Lung (tissue), 12 donors: Measurements from ENCODE around the gene FAM171A2. TPM values are rescaled to one million over a fixed set of nuclear protein-coding genes. Genes with fewer than 3 reads are reported as not detected.
"Not testable (repeated sequence)": the region's sequence is repeated elsewhere in the genome, so short reads cannot be mapped to it uniquely, and the experiment has no call there.

Source experiments
- ATAC-seq: fragments of 200-7000 bp; cut with Tn5 transposase; one replicate; pipeline ENCODE4 v1.9.1; 2020; ENCODE audit warnings: moderate number of reproducible peaks; ENCODE audit not compliant: insufficient read depth, low FRiP score
- DNase-seq, 3 donors: peaks; one replicate each; pipeline ENCODE4 v3.0.0-alpha.2; 2013 to 2017
- H3K27ac ChIP-seq, 2 donors: one replicate each; pipeline ENCODE4 v1.5.1; 2013; ENCODE audit warnings: mild to moderate bottlenecking in 2 of 2, moderate library complexity in 2 of 2, control low read depth in 1 of 2, inconsistent platforms in 1 of 2, low read depth in 1 of 2, low read length in 1 of 2
- H3K27me3 ChIP-seq, 3 donors: one replicate each; pipeline ENCODE4 v1.5.1; 2013; ENCODE audit warnings: low read length in 2 of 3; ENCODE audit not compliant: control insufficient read depth in 3 of 3, insufficient read depth in 3 of 3
- H3K36me3 ChIP-seq, 4 donors: one replicate each; pipeline ENCODE4 v1.5.1; 2013; ENCODE audit warnings: low read length in 4 of 4, mild to moderate bottlenecking in 1 of 4, moderate library complexity in 1 of 4; ENCODE audit not compliant: control insufficient read depth in 4 of 4, insufficient read depth in 4 of 4
- H3K4me1 ChIP-seq, 5 donors: one replicate each; pipeline ENCODE4 v1.5.1; 2013; ENCODE audit warnings: low read length in 5 of 5, mild to moderate bottlenecking in 2 of 5, moderate library complexity in 1 of 5; ENCODE audit not compliant: control insufficient read depth in 5 of 5, insufficient read depth in 5 of 5
- H3K4me3 ChIP-seq: one replicate; pipeline ENCODE4 v1.5.1; 2013; ENCODE audit warnings: mild to moderate bottlenecking, control low read depth, moderate library complexity
- H3K9ac ChIP-seq, 2 donors: one replicate each; pipeline ENCODE4 v1.5.1; 2013; ENCODE audit warnings: low read length in 2 of 2, control low read depth in 1 of 2; ENCODE audit not compliant: insufficient read depth in 1 of 2
- H3K9me3 ChIP-seq, 4 donors: one replicate each; pipeline ENCODE4 v1.5.1; 2013; ENCODE audit warnings: low read length in 3 of 4, mild to moderate bottlenecking in 1 of 4, moderate library complexity in 1 of 4; ENCODE audit not compliant: control insufficient read depth in 4 of 4, insufficient read depth in 3 of 4
- CTCF ChIP-seq: IDR thresholded peaks from 2 replicates; pipeline ENCODE4 v1.5.1; 2012; ENCODE audit warnings: mild to moderate bottlenecking; ENCODE audit errors: control extremely low read depth, extremely low read depth
- WGBS, 2 donors: extraction: QIAGEN DNeasy Blood & Tissue Kit; methylation state at CpG; one replicate each; pipeline ENCODE4 v1.1.7; 2013; 5-methylcytosine and 5-hydroxymethylcytosine counted together
- polyA plus RNA-seq, 2 donors: library from polyadenylated mRNA; stranded (reverse); fragments of 200-250 nt; gene quantifications; one replicate each; pipeline ENCODE4 v1.2.1, GENCODE V29; 2013
- total RNA-seq, 2 donors: library from RNA; depleted of rRNA in 1 of 2; stranded (reverse); fragments of >200 nt in 1 of 2; gene quantifications; one replicate each; pipeline ENCODE4 v1.2.1, GENCODE V29; 2014 to 2021
- donor health status: control.
- donor health status: control.
- donor health status: Bipolar disorder and iron deficiency.
- donor health status: healthy.
- donor health status: DM: yes; HTN: yes; CAD: no.

The FAM171A2 gene
- total and polyA plus RNA-seq, 4 donors, result 0.47 to 8.0 (median 0.80) TPM

- Histone ChIP-seq H3K9me3 (no peaks in the 10 kb centered on the region), H3K27me3 (peaks cover 0 to 3% (median 0%) of the 10 kb centered on the region in 3 donors), H3K4me1 (peaks cover 0 to 8% (median 0%) of the 10 kb centered on the region in 5 donors), H3K9ac (no peak overlapping the region), H3K36me3 (no peaks in the 10 kb centered on the region), H3K27ac (no peak overlapping the region), H3K4me3 (no peak overlapping the region)
- DNase-seq (peak in 1 of 3 donors; percentile 60), ATAC-seq (no peak)
- WGBS, 2 donors, result 77 to 89% methylated on average over 7 of the region's 7 CpGs
- no peak for TF ChIP-seq CTCF
Measured at GRCh38 chr17:44367231-44367979, 3.8 kb upstream of the FAM171A2 start.

DNA sequence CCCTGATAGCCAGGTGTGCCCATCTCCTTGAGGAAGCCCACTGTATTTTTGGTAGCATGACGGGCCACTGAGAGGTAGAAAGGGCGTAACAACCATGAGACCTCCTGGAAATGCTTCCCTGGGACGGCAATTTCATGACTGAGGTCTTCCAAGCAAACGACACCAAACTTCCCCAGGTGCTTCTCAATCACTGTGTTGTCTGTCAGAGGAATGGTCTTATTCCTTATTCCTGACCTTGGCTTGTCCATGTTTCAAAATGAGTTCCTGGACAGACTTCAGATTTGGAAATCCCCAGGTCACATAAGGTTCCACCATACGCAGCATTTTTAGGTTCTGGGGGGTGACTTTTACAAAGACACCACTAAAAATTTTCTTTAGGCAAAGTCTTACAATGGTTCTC is 1.4 kb upstream of the FAM171A2 start:
- not testable (repeated sequence) for H3K27me3 ChIP-seq, H3K9ac ChIP-seq, ATAC-seq, H3K36me3 ChIP-seq, H3K9me3 ChIP-seq, H3K4me3 ChIP-seq, DNase-seq, H3K27ac ChIP-seq
- WGBS, 2 donors, result 94% methylated on average over 5 of the region's 5 CpGs
- peaks cover 0 to 32% (median 9%) of the 10 kb centered on the region in 5 donors for H3K4me1 ChIP-seq

DNA sequence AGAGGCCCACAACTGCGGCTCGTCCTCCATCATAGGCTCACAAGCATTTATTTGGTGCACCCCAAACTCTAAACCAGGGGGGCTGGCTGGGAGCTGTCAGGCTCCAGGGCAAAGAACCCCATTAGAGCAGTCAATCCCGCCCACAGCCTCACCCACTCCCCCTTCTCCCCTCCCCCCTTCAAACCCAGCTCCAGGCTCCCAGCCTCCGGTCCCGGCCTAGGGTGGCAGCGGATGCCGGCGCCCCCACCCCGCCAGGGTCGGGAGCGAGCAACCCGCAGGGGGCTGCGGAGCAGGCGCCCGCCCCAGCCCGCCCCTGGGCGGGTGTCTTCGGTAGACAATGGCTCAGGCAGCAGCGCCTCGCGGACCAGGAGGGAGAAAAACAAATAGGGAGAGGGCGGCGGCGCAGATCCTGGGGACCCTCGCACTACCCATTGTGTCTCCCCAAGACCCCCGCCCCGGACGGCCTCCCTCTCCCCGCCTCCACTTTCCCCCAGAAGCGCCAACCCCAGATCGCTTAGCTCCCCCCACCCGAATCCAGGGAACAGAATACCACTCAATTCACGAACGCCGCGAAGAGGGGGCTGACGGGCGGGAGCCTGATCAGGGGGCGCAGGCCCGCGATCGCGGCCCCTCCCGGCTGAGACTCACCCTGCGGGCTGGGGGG is 572 bp downstream of the FAM171A2 start:
- WGBS, 2 donors, result 0 to 1% methylated on average over 29 to 45 of the region's 45 CpGs
- Histone ChIP-seq H3K4me3 (peak overlapping the region; percentile 37), H3K27ac (no peak overlapping the region), H3K9ac (peak overlapping the region; percentile 11 to 32), H3K36me3 (peaks cover 0 to 3% (median 0%) of the 10 kb centered on the region in 4 donors), H3K27me3 (peaks cover 0 to 3% (median 0%) of the 10 kb centered on the region in 3 donors), H3K9me3 (no peaks in the 10 kb centered on the region), H3K4me1 (peaks cover 0 to 34% (median 9%) of the 10 kb centered on the region in 5 donors)
- TF ChIP-seq CTCF, result no peak
- ATAC-seq (no peak), DNase-seq (peak; percentile 46 to 70 (median 62))

DNA sequence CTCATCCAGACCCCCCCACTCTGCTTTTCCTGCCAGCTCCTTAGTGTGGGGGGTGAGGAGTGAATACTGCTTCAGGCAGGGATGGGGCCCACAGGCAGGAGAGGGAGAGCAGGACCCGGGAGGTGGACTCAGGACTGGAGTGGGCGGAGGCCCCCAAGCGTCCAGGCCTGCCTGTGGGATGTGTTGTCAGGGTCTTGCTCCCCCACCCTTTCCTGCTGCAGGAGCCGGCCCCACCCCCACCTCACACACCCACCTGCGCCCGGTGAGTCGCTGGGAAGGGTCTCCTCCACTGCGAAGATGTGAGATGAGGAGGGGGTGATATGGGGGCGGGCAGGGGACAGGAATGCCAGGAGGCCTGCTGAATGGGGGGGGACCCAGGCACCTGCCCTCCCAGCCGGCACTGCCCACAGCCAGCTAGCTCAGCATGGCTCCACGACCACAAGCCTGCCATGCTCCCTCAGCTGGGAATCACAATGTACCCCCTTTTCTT is 1.1 kb downstream of the FAM171A2 start:
- Histone ChIP-seq H3K4me1 (peaks cover 0 to 31% (median 9%) of the 10 kb centered on the region in 5 donors), H3K9me3 (no peaks in the 10 kb centered on the region), H3K4me3 (no peak overlapping the region), H3K27ac (no peak overlapping the region), H3K27me3 (peaks cover 0 to 3% (median 0%) of the 10 kb centered on the region in 3 donors), H3K9ac (peak overlapping the region; percentile 11 to 32), H3K36me3 (peaks cover 0 to 3% (median 0%) of the 10 kb centered on the region in 4 donors)
- WGBS, 2 donors, result 24 to 30% methylated on average over 7 to 11 of the region's 11 CpGs
- TF ChIP-seq CTCF, result no peak
- DNase-seq (peak in 2 of 3 donors; percentile 36 to 59), ATAC-seq (no peak)
